Measurements from ENCODE around the gene FLRT2. TPM values are rescaled to one million over a fixed set of nuclear protein-coding genes. Genes with fewer than 3 reads are reported as not detected.

Gene FLRT2
- total and polyA plus RNA-seq, 7 donors, result 0.60 to 13.0 (median 3.0) TPM

GRCh38 chr14:85599939-85600338 is 70.0 kb downstream of the FLRT2 start:
- Histone ChIP-seq H3K36me3 (no peaks in the 10 kb centered on the region), H3K27me3 (no peaks in the 10 kb centered on the region), H3K4me3 (no peak overlapping the region), H3K9me3 (no peaks in the 10 kb centered on the region), H3K27ac (no peak overlapping the region), H3K4me1 (no peaks in the 10 kb centered on the region)
- DNase-seq, result no peak
- WGBS, 2 donors, result 62 to 72% methylated on average over 5 of the region's 5 CpGs
- TF ChIP-seq POLR2A (IDR thresholded peaks at IDR 0.05) (no peak), CTCF (IDR thresholded peaks at IDR 0.05) (no peak), EP300 (IDR thresholded peaks at IDR 0.05) (no peak)
- intact Hi-C loops (cut with DNase I), result no loop called here

GRCh38 chr14:85601246-85601645 is 71.3 kb downstream of the FLRT2 start:
- Histone ChIP-seq H3K36me3 (no peaks in the 10 kb centered on the region), H3K4me1 (no peaks in the 10 kb centered on the region)

GRCh38 chr14:85601690-85602089 is 71.7 kb downstream of the FLRT2 start:
- H3K4me1 ChIP-seq, result no peaks in the 10 kb centered on the region
- H3K4me3 ChIP-seq, result no peak overlapping the region
- DNase-seq, result no peak
- whole genome bisulfite sequencing, 2 donors, result 85 to 89% methylated on average over 1 of the region's 1 CpG
- H3K36me3 ChIP-seq, result no peaks in the 10 kb centered on the region
- no peak overlapping the region for H3K27ac ChIP-seq
- TF ChIP-seq POLR2A (IDR thresholded peaks at IDR 0.05), result no peak
- no peak for TF ChIP-seq EP300 (IDR thresholded peaks at IDR 0.05)
- no peak for TF ChIP-seq CTCF (IDR thresholded peaks at IDR 0.05)
- TF ChIP-seq POLR2AphosphoS5 (IDR thresholded peaks at IDR 0.05), result no peak
- intact Hi-C loops (cut with DNase I), result no loop called here
- peaks cover 0 to 2% (median 0%) of the 10 kb centered on the region in 4 donors for H3K9me3 ChIP-seq
- H3K27me3 ChIP-seq, result no peaks in the 10 kb centered on the region

More at GRCh38 chr14:85601246-85601645, 71.3 kb downstream of the FLRT2 start:
- peaks cover 0 to 2% (median 0%) of the 10 kb centered on the region in 4 donors for H3K9me3 ChIP-seq
- H3K4me3 ChIP-seq, result no peak overlapping the region
- intact Hi-C loops (cut with DNase I), result no loop called here
- 72 to 75% methylated on average over 1 of the region's 1 CpG for WGBS, 2 donors
- no peaks in the 10 kb centered on the region for H3K27me3 ChIP-seq
- TF ChIP-seq EP300 (IDR thresholded peaks at IDR 0.05), result no peak
- no peak for TF ChIP-seq CTCF (IDR thresholded peaks at IDR 0.05)
- no peak for TF ChIP-seq POLR2AphosphoS5 (IDR thresholded peaks at IDR 0.05)
- no peak for TF ChIP-seq POLR2A (IDR thresholded peaks at IDR 0.05)
- H3K27ac ChIP-seq, result no peak overlapping the region
- no peak for DNase-seq

- WGBS, 2 donors, result 86 to 88% methylated on average over 6 of the region's 6 CpGs
- Histone ChIP-seq H3K27me3 (no peaks in the 10 kb centered on the region), H3K9me3 (peaks cover 0 to 2% (median 0%) of the 10 kb centered on the region in 4 donors), H3K4me3 (no peak overlapping the region), H3K36me3 (no peaks in the 10 kb centered on the region), H3K27ac (no peak overlapping the region), H3K4me1 (no peaks in the 10 kb centered on the region)
- DNase-seq, result no peak
- TF ChIP-seq CTCF (IDR thresholded peaks at IDR 0.05) (no peak), EP300 (IDR thresholded peaks at IDR 0.05) (no peak), POLR2A (IDR thresholded peaks at IDR 0.05) (no peak), POLR2AphosphoS5 (IDR thresholded peaks at IDR 0.05) (no peak)
- intact Hi-C loops (cut with DNase I), result no loop called here
Measured at GRCh38 chr14:85602345-85602744, 72.4 kb downstream of the FLRT2 start.

GRCh38 chr14:85604021-85604420 is 74.1 kb downstream of the FLRT2 start:
- Histone ChIP-seq H3K4me1 (no peaks in the 10 kb centered on the region), H3K9me3 (peaks cover 0 to 5% (median 0%) of the 10 kb centered on the region in 4 donors), H3K36me3 (no peaks in the 10 kb centered on the region), H3K27me3 (no peaks in the 10 kb centered on the region), H3K27ac (no peak overlapping the region), H3K4me3 (no peak overlapping the region)
- no peak for TF ChIP-seq EP300 (IDR thresholded peaks at IDR 0.05)
- TF ChIP-seq POLR2AphosphoS5 (IDR thresholded peaks at IDR 0.05), result no peak
- no peak for TF ChIP-seq CTCF (IDR thresholded peaks at IDR 0.05)
- TF ChIP-seq POLR2A (IDR thresholded peaks at IDR 0.05), result no peak
- intact Hi-C loops (cut with DNase I), result no loop called here
- 90% methylated on average over 4 of the region's 4 CpGs for WGBS, 2 donors
- no peak for DNase-seq
